Activated T-helper 2 cell treated with anti-CD3 and anti-CD28 coated beads, Interferon-gamma antibody, Interleukin-2, Interleukin-4, amounts not matched to agents 10 μg/mL and 5 μg/mL and 100 μg/mL, durations not matched to agents 14 hours and 24 hours and 36 hours (primary cell): ENCODE data around the gene OIT3. TPM values are rescaled to one million over a fixed set of nuclear protein-coding genes. Genes with fewer than 3 reads are reported as not detected.

Experiments
- DNase-seq: peaks from one replicate; pipeline ENCODE4 v3.0.0; 2021; ENCODE audit warnings: low spot score
- H3K27ac Mint-ChIP-seq: one replicate; pipeline ENCODE4 v1.8.0; 2021; ENCODE audit warnings: mixed read lengths
- H3K27me3 Mint-ChIP-seq: one replicate; pipeline ENCODE4 v1.8.0; 2021; ENCODE audit warnings: low read depth, mixed read lengths
- H3K36me3 Mint-ChIP-seq: one replicate; pipeline ENCODE4 v1.8.0; 2021; ENCODE audit warnings: low read depth, mixed read lengths
- H3K4me1 Mint-ChIP-seq: one replicate; pipeline ENCODE4 v1.8.0; 2021; ENCODE audit warnings: low read depth, mixed read lengths
- H3K4me3 Mint-ChIP-seq: one replicate; pipeline ENCODE4 v1.8.0; 2021; ENCODE audit warnings: low read depth, mild to moderate bottlenecking, moderate library complexity, mixed read lengths
- H3K9me3 Mint-ChIP-seq: one replicate; pipeline ENCODE4 v1.8.0; 2021; ENCODE audit warnings: mixed read lengths
- intact Hi-C: fragments of 100-400 bp; cut with micrococcal nuclease; formaldehyde crosslinking; loops from one replicate; pipeline ENCODE4 v1.15.1; 2023
- total RNA-seq: library from RNA; stranded (reverse); gene quantifications from 2 replicates; pipeline ENCODE4 v1.2.3, GENCODE V29; 2022

The OIT3 gene
- total RNA-seq = not detected in 2 replicates

GRCh38 chr10:72893136-72893798, at the start of gene OIT3:
OIT3 (plus strand) TSS chr10:72893739; CDS start chr10:72893799, 60 bp downstream.
- no peak within 1 kb of the TSS for H3K4me3 Mint-ChIP-seq
- intact Hi-C loops = no loop called here
- H3K4me1 Mint-ChIP-seq = no peaks in the 10 kb centered on the region
- H3K27ac Mint-ChIP-seq = no peak within 1 kb of the TSS
- peaks cover 8% of the 10 kb centered on the region for H3K27me3 Mint-ChIP-seq
- H3K9me3 Mint-ChIP-seq = no peaks in the 10 kb centered on the region
- DNase-seq = no peak
- H3K36me3 Mint-ChIP-seq = peaks cover 4% of the 10 kb centered on the region

GRCh38 chr10:72846238-72846637, 47.3 kb upstream of the OIT3 start:
- Mint-ChIP-seq H3K4me3 (no peak overlapping the region), H3K36me3 (no peaks in the 10 kb centered on the region), H3K9me3 (no peaks in the 10 kb centered on the region), H3K4me1 (peaks cover 4% of the 10 kb centered on the region), H3K27me3 (no peaks in the 10 kb centered on the region), H3K27ac (no peak overlapping the region)
- DNase-seq = no peak
- intact Hi-C loops = loop anchor here (10.0 kb wide), 1 partner anchor 219 kb away; no protein-coding TSS in a partner anchor

GRCh38 chr10:72847681-72848080, 45.9 kb upstream of the OIT3 start:
- no peak for DNase-seq
- no peak overlapping the region for H3K4me3 Mint-ChIP-seq
- intact Hi-C loops = loop anchor here (10.0 kb wide), 1 partner anchor 217 kb away; no protein-coding TSS in a partner anchor
- H3K9me3 Mint-ChIP-seq = no peaks in the 10 kb centered on the region
- H3K36me3 Mint-ChIP-seq = no peaks in the 10 kb centered on the region
- no peaks in the 10 kb centered on the region for H3K27me3 Mint-ChIP-seq
- no peaks in the 10 kb centered on the region for H3K4me1 Mint-ChIP-seq
- no peak overlapping the region for H3K27ac Mint-ChIP-seq

- intact Hi-C loops = no loop called here
- Mint-ChIP-seq H3K4me3 (no peak overlapping the region), H3K36me3 (no peaks in the 10 kb centered on the region), H3K27me3 (no peaks in the 10 kb centered on the region), H3K27ac (no peak overlapping the region), H3K4me1 (no peaks in the 10 kb centered on the region), H3K9me3 (no peaks in the 10 kb centered on the region)
- no peak for DNase-seq
Measured at GRCh38 chr10:72850861-72851260, 42.7 kb upstream of the OIT3 start.

- Mint-ChIP-seq H3K9me3 (no peaks in the 10 kb centered on the region), H3K4me1 (no peaks in the 10 kb centered on the region), H3K36me3 (no peaks in the 10 kb centered on the region), H3K27ac (no peak overlapping the region), H3K4me3 (no peak overlapping the region), H3K27me3 (no peaks in the 10 kb centered on the region)
- DNase-seq = no peak
- intact Hi-C loops = no loop called here
Measured at GRCh38 chr10:72851509-72851908, 42.0 kb upstream of the OIT3 start.

- no peaks in the 10 kb centered on the region for H3K36me3 Mint-ChIP-seq
- no peaks in the 10 kb centered on the region for H3K27me3 Mint-ChIP-seq
- no peaks in the 10 kb centered on the region for H3K4me1 Mint-ChIP-seq
- no peak overlapping the region for H3K4me3 Mint-ChIP-seq
- no peaks in the 10 kb centered on the region for H3K9me3 Mint-ChIP-seq
- intact Hi-C loops = no loop called here
- DNase-seq = no peak
- no peak overlapping the region for H3K27ac Mint-ChIP-seq
Measured at GRCh38 chr10:72852508-72852907, 41.0 kb upstream of the OIT3 start.

- Mint-ChIP-seq H3K27me3 (no peaks in the 10 kb centered on the region), H3K36me3 (no peaks in the 10 kb centered on the region), H3K27ac (no peak overlapping the region), H3K4me3 (no peak overlapping the region), H3K9me3 (no peaks in the 10 kb centered on the region), H3K4me1 (no peaks in the 10 kb centered on the region)
- intact Hi-C loops = no loop called here
- no peak for DNase-seq
Measured at GRCh38 chr10:72855129-72855528, 38.4 kb upstream of the OIT3 start.

- Mint-ChIP-seq H3K4me1 (no peaks in the 10 kb centered on the region), H3K27ac (no peak overlapping the region), H3K36me3 (no peaks in the 10 kb centered on the region), H3K9me3 (no peaks in the 10 kb centered on the region), H3K4me3 (no peak overlapping the region), H3K27me3 (no peaks in the 10 kb centered on the region)
- no peak for DNase-seq
- intact Hi-C loops = no loop called here
Measured at GRCh38 chr10:72855790-72856189, 37.7 kb upstream of the OIT3 start.

- no peak overlapping the region for H3K4me3 Mint-ChIP-seq
- H3K27ac Mint-ChIP-seq = no peak overlapping the region
- no peaks in the 10 kb centered on the region for H3K9me3 Mint-ChIP-seq
- DNase-seq = no peak
- intact Hi-C loops = no loop called here
- H3K4me1 Mint-ChIP-seq = no peaks in the 10 kb centered on the region
- no peaks in the 10 kb centered on the region for H3K27me3 Mint-ChIP-seq
- no peaks in the 10 kb centered on the region for H3K36me3 Mint-ChIP-seq
Measured at GRCh38 chr10:72858067-72858466, 35.5 kb upstream of the OIT3 start.

- H3K9me3 Mint-ChIP-seq = no peaks in the 10 kb centered on the region
- H3K27ac Mint-ChIP-seq = no peak overlapping the region
- no peaks in the 10 kb centered on the region for H3K36me3 Mint-ChIP-seq
- intact Hi-C loops = no loop called here
- no peak overlapping the region for H3K4me3 Mint-ChIP-seq
- H3K4me1 Mint-ChIP-seq = no peaks in the 10 kb centered on the region
- H3K27me3 Mint-ChIP-seq = no peaks in the 10 kb centered on the region
- DNase-seq = no peak
Measured at GRCh38 chr10:72862957-72863356, 30.6 kb upstream of the OIT3 start.

GRCh38 chr10:72875250-72876055, 18.1 kb upstream of the OIT3 start:
- no peak overlapping the region for H3K27ac Mint-ChIP-seq
- intact Hi-C loops = loop anchor here (1.0 kb wide), 1 partner anchor 511 kb away; no protein-coding TSS in a partner anchor
- H3K4me3 Mint-ChIP-seq = no peak overlapping the region
- H3K36me3 Mint-ChIP-seq = peaks cover 3% of the 10 kb centered on the region
- no peak for DNase-seq
- no peaks in the 10 kb centered on the region for H3K4me1 Mint-ChIP-seq
- H3K9me3 Mint-ChIP-seq = no peaks in the 10 kb centered on the region
- no peaks in the 10 kb centered on the region for H3K27me3 Mint-ChIP-seq

GRCh38 chr10:72879245-72879644, 14.3 kb upstream of the OIT3 start:
- Mint-ChIP-seq H3K4me1 (no peaks in the 10 kb centered on the region), H3K27me3 (no peaks in the 10 kb centered on the region), H3K9me3 (peaks cover 4% of the 10 kb centered on the region), H3K27ac (no peak overlapping the region), H3K36me3 (peaks cover 3% of the 10 kb centered on the region), H3K4me3 (no peak overlapping the region)
- intact Hi-C loops = no loop called here
- no peak for DNase-seq

- H3K4me1 Mint-ChIP-seq = no peaks in the 10 kb centered on the region
- no peak overlapping the region for H3K27ac Mint-ChIP-seq
- DNase-seq = no peak
- H3K27me3 Mint-ChIP-seq = no peaks in the 10 kb centered on the region
- H3K9me3 Mint-ChIP-seq = peaks cover 4% of the 10 kb centered on the region
- H3K36me3 Mint-ChIP-seq = peaks cover 6% of the 10 kb centered on the region
- no peak overlapping the region for H3K4me3 Mint-ChIP-seq
- intact Hi-C loops = no loop called here
Measured at GRCh38 chr10:72881291-72881690, 12.2 kb upstream of the OIT3 start.
